Esophagus muscularis mucosa (tissue), 3 donors: Measurements from ENCODE around the gene TBCD.

Source experiments
- POLR2A ChIP-seq: fragments of 450-650 bp; IDR thresholded peaks from one replicate; pipeline ENCODE4 v1.6.1; 2017; ENCODE audit warnings: antibody characterized with exemption, moderate library complexity, mild to moderate bottlenecking, low read depth
- POLR2AphosphoS5 ChIP-seq, 2 donors: sonication (generic); formaldehyde crosslinking; IDR thresholded peaks; one replicate each; pipeline ENCODE4 v1.6.1; 2017; ENCODE audit warnings: antibody characterized with exemption in 2 of 2
- TF ChIP-seq, protein P1 (sequence below), 3 experiments: fragments of 200-600 bp in 2 of 3; fragments of 450-650 bp in 1 of 3; sonication (generic) in 2 of 3; IDR thresholded peaks; one replicate each; pipeline ENCODE4 v1.5.1; 2017 to 2019; ENCODE audit warnings: antibody characterized with exemption in 3 of 3, mild to moderate bottlenecking in 2 of 3, moderate library complexity in 1 of 3

DNA sequence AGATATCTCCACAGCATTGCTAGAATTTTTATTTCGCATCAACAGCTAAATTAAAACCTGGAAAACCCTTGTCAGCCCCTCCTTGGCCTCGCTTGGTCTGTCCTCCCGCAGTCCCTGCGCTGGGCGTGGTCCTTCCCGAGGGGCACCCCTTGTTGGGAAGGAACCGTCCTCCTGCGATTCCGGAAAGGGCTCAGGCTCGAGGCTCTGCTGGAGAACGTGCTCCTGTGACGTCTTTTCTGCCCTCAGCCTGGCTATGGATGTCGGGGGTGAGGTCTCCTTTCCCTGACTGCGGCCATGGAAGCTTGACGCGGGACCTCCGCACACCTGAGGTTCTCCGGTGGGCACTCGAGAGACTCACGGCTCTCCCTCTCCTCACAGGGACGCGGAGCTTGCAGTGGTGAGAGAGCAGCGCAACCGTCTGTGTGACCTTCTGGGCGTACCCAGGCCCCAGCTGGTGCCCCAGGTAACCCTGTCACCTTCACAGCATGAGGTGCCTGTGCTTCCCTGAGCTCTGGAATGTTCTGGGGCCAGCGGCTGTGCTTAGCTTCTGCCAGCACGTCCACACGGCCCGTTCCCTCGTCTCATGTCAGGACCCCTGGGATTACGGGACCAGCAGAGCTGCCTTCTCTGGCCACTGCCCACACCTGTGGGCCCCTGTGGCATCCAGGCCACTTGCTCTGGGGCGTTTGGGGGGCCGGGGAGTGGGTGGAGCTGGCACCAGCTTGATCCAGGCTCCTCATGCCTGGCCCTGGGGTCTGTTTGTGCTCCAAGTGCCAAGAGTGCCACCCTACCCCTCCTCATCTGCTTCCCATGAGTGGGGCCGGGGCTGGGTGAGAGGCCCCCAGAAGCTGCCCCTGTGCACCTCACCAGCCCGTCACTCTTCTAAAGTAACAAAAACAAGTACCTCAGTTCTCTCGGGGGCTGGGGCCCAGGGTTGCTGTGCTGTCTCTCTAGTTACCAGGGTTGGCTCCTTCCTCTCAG lies 189.4 kb downstream of the TBCD start:
- TF ChIP-seq POLR2AphosphoS5 (IDR thresholded peaks at IDR 0.05) (no peak), POLR2A (no peak)
- TF ChIP-seq, protein P1, sequence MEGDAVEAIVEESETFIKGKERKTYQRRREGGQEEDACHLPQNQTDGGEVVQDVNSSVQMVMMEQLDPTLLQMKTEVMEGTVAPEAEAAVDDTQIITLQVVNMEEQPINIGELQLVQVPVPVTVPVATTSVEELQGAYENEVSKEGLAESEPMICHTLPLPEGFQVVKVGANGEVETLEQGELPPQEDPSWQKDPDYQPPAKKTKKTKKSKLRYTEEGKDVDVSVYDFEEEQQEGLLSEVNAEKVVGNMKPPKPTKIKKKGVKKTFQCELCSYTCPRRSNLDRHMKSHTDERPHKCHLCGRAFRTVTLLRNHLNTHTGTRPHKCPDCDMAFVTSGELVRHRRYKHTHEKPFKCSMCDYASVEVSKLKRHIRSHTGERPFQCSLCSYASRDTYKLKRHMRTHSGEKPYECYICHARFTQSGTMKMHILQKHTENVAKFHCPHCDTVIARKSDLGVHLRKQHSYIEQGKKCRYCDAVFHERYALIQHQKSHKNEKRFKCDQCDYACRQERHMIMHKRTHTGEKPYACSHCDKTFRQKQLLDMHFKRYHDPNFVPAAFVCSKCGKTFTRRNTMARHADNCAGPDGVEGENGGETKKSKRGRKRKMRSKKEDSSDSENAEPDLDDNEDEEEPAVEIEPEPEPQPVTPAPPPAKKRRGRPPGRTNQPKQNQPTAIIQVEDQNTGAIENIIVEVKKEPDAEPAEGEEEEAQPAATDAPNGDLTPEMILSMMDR (IDR thresholded peaks at IDR 0.05) = no peak
